ENCODE data around the gene LVRN. TPM values are rescaled to one million over a fixed set of nuclear protein-coding genes. Genes with fewer than 3 reads are reported as not detected.

Gene LVRN
- total RNA-seq, 1 experiment from 2014 or later = 1.9 TPM

- H3K27ac ChIP-seq (ENCODE audit: low read depth, low read length) = no peak overlapping the region
- no peak overlapping the region for H3K4me3 ChIP-seq (replicated peaks in 1 of 2; ENCODE audit: low read depth in 1 of 2, low read length in 2 of 2)
- no peak for ATAC-seq
- CTCF ChIA-PET = interaction anchor here (0.6 to 1.2 kb wide), 2 partner anchors 155 to 1238 kb away, joined by 3 read pairs; no protein-coding TSS in a partner anchor
- H3K4me1 ChIP-seq (ENCODE audit: control insufficient read depth in 1 of 2, insufficient read depth in 2 of 2, low read length in 2 of 2) = peaks cover 26 to 68% of the 10 kb centered on the region in 2 experiments
- POLR2A ChIA-PET = interaction anchor here (1.0 kb wide), 1 partner anchor 11 kb away, joined by 3 read pairs; no protein-coding TSS in a partner anchor
- intact Hi-C loops (cut with micrococcal nuclease) = no loop called here
- TF ChIP-seq CBX3 (IDR thresholded peaks at IDR 0.05; ENCODE audit: low read depth) = no peak
- TF ChIP-seq JUND (IDR thresholded peaks at IDR 0.05) = no peak
- TF ChIP-seq SP1 (IDR thresholded peaks at IDR 0.05; ENCODE audit: low read depth) = no peak
- no peak for TF ChIP-seq POLR2A (IDR thresholded peaks at IDR 0.05; ENCODE audit: borderline replicate concordance, extremely low read depth, insufficient read depth, insufficient read length)
- no peak for TF ChIP-seq SIN3A (IDR thresholded peaks at IDR 0.05; ENCODE audit: low read depth)
- no peak overlapping the region for H3K9ac ChIP-seq (ENCODE audit: low read length)
- H3K4me2 ChIP-seq (ENCODE audit: low read length) = no peak overlapping the region
- H2AFZ ChIP-seq (ENCODE audit: low read depth, low read length, poor library complexity, severe bottlenecking) = no peak overlapping the region
- H4K20me1 ChIP-seq (ENCODE audit: insufficient read depth) = no peaks in the 10 kb centered on the region
- BruUV-seq (replicated peaks) = no TSS peak
- H3K27me3 ChIP-seq (ENCODE audit: insufficient read depth, low read length) = no peaks in the 10 kb centered on the region
- RAD21 ChIA-PET (ENCODE audit: low non-redundant PET in 1 of 2, low total read pairs in 2 of 2, uncharacterized antibody in 2 of 2, unreplicated experiment in 2 of 2) = interaction anchor here in 1 of 2 experiments (0.6 kb wide), 1 partner anchor 155 kb away, joined by 3 read pairs; no protein-coding TSS in a partner anchor
- DNase-seq (ENCODE audit: low read depth, low spot score) = no peak
- no peaks in the 10 kb centered on the region for H3K79me2 ChIP-seq (ENCODE audit: insufficient read depth, low read length)
- no peaks in the 10 kb centered on the region for H3K36me3 ChIP-seq (ENCODE audit: control insufficient read depth in 1 of 2, insufficient read depth in 2 of 2, low read length in 2 of 2)
- H3K9me3 ChIP-seq (ENCODE audit: control insufficient read depth in 1 of 2, insufficient read depth in 1 of 2, low read depth in 1 of 2, low read length in 2 of 2) = no peaks in the 10 kb centered on the region
- H3K9me2 ChIP-seq (ENCODE audit: insufficient read depth) = no peaks in the 10 kb centered on the region
Observed at GRCh38 chr5:116042375-116042774, 80.1 kb downstream of the LVRN start.

DNA sequence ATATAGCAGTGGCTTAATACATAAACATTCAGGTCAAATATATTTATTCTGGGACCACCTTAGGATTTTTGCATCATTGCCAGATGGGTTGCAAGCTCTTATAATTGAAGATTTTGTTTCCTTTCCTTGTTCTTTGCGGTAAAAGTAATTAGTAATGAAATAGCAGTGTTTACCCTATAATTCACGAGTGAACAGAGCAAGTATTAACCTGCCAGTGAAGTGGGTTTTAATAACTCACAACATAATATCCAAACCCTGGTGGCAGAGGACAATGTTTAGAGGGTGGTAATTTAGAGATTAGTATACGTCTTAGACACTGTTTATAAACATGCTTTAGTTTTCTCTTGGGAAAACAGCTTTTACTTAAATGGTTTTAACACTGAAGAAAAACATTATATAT, 81.8 kb downstream of the LVRN start:
- no peaks in the 10 kb centered on the region for H3K36me3 ChIP-seq (ENCODE audit: control insufficient read depth in 1 of 2, insufficient read depth in 2 of 2, low read length in 2 of 2)
- no peak for ATAC-seq
- ChIA-PET RAD21 (ENCODE audit: low non-redundant PET in 1 of 2, low total read pairs in 2 of 2, uncharacterized antibody in 2 of 2, unreplicated experiment in 2 of 2) (no interaction called here), CTCF (no interaction called here), POLR2A (no interaction called here)
- no peak for DNase-seq (ENCODE audit: low read depth, low spot score)
- TF ChIP-seq CEBPB (IDR thresholded peaks at IDR 0.05; ENCODE audit: low read depth) (no peak), SIN3A (IDR thresholded peaks at IDR 0.05; ENCODE audit: low read depth) (no peak), REST (IDR thresholded peaks at IDR 0.05; ENCODE audit: low read depth) (no peak), YY1 (IDR thresholded peaks at IDR 0.05; ENCODE audit: extremely low read depth, insufficient replicate concordance, low read depth, low read length) (no peak), EZH2 (IDR thresholded peaks at IDR 0.05) (no peak), ELF1 (IDR thresholded peaks at IDR 0.05; ENCODE audit: borderline replicate concordance, low read depth) (no peak), TCF7L2 (IDR thresholded peaks at IDR 0.05; ENCODE audit: borderline replicate concordance, extremely low read depth, insufficient read depth, insufficient read length) (no peak), ZFX (IDR thresholded peaks at IDR 0.05) (no peak), POLR2AphosphoS5 (IDR thresholded peaks at IDR 0.05; ENCODE audit: low read depth, low read length) (no peak), FOSL1 (IDR thresholded peaks at IDR 0.05; ENCODE audit: low read depth) (no peak), EGR1 (IDR thresholded peaks at IDR 0.05; ENCODE audit: low read depth) (no peak), RAD21 (IDR thresholded peaks at IDR 0.05; ENCODE audit: low read depth) (no peak), SRF (IDR thresholded peaks at IDR 0.05; ENCODE audit: low read depth) (no peak), SP1 (IDR thresholded peaks at IDR 0.05; ENCODE audit: low read depth) (no peak), ZNF274 (IDR thresholded peaks at IDR 0.05; ENCODE audit: low read depth, low read length) (no peak)
- TF ChIP-seq, protein P1, sequence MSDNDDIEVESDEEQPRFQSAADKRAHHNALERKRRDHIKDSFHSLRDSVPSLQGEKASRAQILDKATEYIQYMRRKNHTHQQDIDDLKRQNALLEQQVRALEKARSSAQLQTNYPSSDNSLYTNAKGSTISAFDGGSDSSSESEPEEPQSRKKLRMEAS (IDR thresholded peaks at IDR 0.05) = no peak
- no peak overlapping the region for H3K9ac ChIP-seq (ENCODE audit: low read length)
- H3K27ac ChIP-seq (ENCODE audit: low read depth, low read length) = no peak overlapping the region
- no peaks in the 10 kb centered on the region for H3K9me3 ChIP-seq (ENCODE audit: control insufficient read depth in 1 of 2, insufficient read depth in 1 of 2, low read depth in 1 of 2, low read length in 2 of 2)
- no peaks in the 10 kb centered on the region for H4K20me1 ChIP-seq (ENCODE audit: insufficient read depth)
- no peaks in the 10 kb centered on the region for H3K9me2 ChIP-seq (ENCODE audit: insufficient read depth)
- H3K4me2 ChIP-seq (ENCODE audit: low read length) = no peak overlapping the region
- H2AFZ ChIP-seq (ENCODE audit: low read depth, low read length, poor library complexity, severe bottlenecking) = no peak overlapping the region
- no peak overlapping the region for H3K4me3 ChIP-seq (replicated peaks in 1 of 2; ENCODE audit: low read depth in 1 of 2, low read length in 2 of 2)
- intact Hi-C loops (cut with micrococcal nuclease) = no loop called here
- BruUV-seq (replicated peaks) = no TSS peak
- H3K27me3 ChIP-seq (ENCODE audit: insufficient read depth, low read length) = no peaks in the 10 kb centered on the region
- H3K4me1 ChIP-seq (ENCODE audit: control insufficient read depth in 1 of 2, insufficient read depth in 2 of 2, low read length in 2 of 2) = peaks cover 24 to 54% of the 10 kb centered on the region in 2 experiments
- H3K79me2 ChIP-seq (ENCODE audit: insufficient read depth, low read length) = no peaks in the 10 kb centered on the region

All from HCT116 (cell line).